ENCODE data around the gene RAB40C. TPM values are rescaled to one million over a fixed set of nuclear protein-coding genes. Genes with fewer than 3 reads are reported as not detected.

The RAB40C gene
- total RNA-seq, 1 donor from 2014 or later: 25.1 TPM

- DNase-seq (ENCODE audit: extremely low read depth, low read depth, low spot score): no peak
Measured at GRCh38 chr16:558298-559020, 31.4 kb upstream of the RAB40C start.

- DNase-seq (ENCODE audit: extremely low read depth, low read depth, low spot score): no peak
Measured at GRCh38 chr16:559021-559380, 30.9 kb upstream of the RAB40C start.

GRCh38 chr16:559411-560203 is 30.3 kb upstream of the RAB40C start:
- DNase-seq (ENCODE audit: extremely low read depth, low read depth, low spot score): no peak

DNA sequence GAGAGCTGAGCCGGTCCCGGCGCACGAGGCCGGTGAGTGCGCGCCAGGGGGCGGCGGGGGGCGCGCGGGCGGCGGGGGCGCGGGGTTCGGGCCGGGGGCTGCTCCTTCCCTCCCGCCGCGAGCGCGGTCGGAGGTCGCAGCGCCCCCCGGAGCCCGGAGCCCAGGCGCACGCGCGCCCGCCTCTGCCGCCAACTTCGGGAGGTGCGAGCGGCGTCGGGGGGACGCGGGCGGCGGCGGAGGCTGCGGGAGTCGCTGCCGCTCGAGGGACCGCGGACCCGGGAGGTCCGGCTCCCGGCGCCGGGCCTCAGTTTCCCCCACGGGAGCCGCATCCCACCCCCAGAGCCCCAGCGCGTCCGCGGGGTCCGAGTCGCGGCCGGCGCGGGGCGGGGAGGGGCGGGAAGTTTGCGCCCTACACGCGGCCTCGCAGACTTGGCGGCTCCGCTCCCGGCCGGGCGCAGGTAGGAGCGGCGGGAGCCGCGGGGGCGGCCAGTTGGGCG is 29.6 kb upstream of the RAB40C start, which contains the start of gene PRR35:
Gene PRR35, plus strand, starts transcription at position 191 of the 497 bp plus-strand sequence. CDS start 2,901 bp downstream, outside the sequence.
- no peak for DNase-seq (ENCODE audit: extremely low read depth, low read depth, low spot score)

- DNase-seq (ENCODE audit: extremely low read depth, low read depth, low spot score): no peak
Measured at GRCh38 chr16:560701-561412, 29.0 kb upstream of the RAB40C start.

- DNase-seq (ENCODE audit: extremely low read depth, low read depth, low spot score): no peak
Measured at GRCh38 chr16:561413-561794, 28.5 kb upstream of the RAB40C start.

- DNase-seq (ENCODE audit: extremely low read depth, low read depth, low spot score): no peak
Measured at GRCh38 chr16:561957-562938, 27.6 kb upstream of the RAB40C start.

DNA sequence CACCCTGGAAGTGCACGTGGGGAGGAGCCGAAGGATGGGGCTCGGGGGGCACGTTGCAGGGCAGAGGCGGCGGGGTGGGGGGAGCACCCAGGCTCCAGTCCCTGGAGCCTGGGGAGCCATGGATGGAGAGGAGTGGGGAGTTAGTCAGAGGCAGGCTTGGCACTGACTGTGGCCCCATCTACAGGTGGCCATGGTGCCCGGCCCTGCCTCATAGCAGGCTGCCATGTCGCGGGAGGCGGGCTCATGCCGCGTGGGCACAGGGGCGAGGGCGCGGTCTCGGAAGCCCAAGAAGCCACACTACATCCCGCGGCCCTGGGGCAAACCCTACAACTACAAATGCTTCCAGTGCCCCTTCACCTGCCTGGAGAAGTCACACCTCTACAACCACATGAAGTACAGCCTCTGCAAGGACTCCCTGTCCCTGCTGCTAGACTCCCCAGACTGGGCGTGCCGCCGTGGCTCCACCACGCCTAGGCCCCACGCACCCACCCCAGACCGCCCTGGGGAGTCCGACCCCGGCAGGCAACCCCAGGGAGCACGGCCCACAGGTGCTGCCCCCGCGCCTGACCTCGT is 26.7 kb upstream of the RAB40C start:
- no peak for DNase-seq (ENCODE audit: extremely low read depth, low read depth, low spot score)

GRCh38 chr16:564690-565418 is 25.0 kb upstream of the RAB40C start:
- no peak for DNase-seq (ENCODE audit: extremely low read depth, low read depth, low spot score)

DNA sequence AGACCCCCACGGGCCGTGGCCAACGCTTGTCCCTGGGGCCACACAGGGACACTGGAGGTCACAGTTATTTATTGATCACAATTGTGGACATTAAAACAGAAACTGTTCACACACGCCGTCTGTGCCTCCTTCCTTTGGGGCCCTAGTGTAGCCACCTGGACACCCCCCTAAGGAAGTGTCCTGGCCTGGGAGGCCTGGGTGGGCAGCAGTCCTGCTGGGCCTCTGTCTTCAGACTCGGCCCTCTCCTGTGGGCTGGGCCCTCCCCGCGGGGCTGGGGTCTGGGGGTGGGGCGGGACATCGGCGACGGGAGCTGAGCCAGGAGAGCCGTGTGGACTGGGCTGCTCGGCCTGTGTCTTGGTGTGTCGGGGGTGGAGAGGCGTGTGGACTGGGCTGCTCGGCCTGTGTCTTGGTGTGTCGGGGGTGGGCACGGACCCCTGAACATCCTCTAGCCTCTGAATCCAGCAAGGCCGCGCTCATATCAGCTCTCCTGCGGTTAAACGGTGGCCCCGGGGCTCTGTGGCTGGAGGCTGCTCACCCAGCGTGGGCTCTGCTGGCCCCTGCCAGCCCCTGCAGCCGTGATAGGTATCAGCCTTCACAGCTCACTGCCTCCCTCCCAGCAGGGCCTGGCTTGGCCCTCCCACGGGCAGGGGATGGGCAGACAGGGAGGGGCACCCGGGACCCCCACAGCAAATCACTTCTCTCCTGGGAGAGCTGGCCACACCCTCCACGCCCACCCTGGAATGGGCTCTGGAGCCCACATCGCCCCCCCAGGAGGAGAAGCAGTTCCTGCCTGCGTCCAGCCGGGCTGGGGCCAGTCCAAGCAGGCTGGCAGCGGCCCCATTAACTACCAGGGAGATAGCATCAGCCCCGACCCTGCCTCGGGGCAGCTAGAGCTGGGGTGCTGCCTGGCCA is 24.2 kb upstream of the RAB40C start:
- no peak for DNase-seq (ENCODE audit: extremely low read depth, low read depth, low spot score)

DNA sequence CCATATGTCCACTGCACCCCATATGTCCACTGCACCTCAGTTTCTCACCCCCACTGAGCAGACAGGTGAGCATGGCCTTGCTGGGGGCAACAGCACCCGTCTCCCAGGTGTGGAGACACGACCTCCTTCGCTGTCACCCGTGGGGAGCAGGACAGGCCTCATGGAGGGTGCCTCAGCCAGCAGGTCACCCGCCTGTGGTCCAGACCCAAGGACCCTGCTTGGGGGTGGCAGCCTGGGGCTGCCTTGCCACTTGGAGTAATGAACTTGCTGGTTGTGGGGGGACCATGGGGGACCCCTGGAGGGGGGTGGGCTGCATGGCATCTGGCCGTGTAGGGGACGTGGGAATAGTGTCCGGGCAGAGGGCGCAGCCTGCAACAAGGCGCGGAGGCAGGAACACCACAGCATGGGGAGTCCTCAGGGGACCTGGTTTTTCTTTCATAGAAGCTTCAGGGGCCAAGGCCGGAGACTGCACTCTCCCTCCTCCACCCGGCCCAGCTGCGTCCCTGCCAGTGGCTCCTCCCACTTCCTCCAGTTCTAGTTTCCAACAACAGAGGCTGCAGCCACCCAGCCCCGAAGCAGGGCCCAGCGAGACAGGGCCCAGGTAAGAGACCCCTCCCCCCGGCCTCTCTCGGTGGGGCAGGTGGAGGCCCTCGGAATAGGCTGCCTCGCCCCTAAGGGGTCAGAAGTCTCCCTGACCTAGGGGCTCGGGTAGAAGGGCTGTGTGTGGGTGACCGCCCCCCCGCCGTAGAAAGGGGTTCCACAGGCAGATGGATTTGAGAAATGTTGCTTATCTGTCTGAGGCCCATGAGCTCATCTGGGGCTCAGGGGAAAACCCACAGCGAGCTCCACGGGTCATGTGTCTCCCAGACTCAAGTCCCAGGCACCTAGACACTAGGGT is 23.1 kb upstream of the RAB40C start, which contains the start of gene NHLRC4:
Gene NHLRC4, plus strand, starts transcription at position 531 of the 898 bp plus-strand sequence. CDS start 1,043 bp downstream, outside the sequence.
- no peak for DNase-seq (ENCODE audit: extremely low read depth, low read depth, low spot score)

- no peak for DNase-seq (ENCODE audit: extremely low read depth, low read depth, low spot score)
Measured at GRCh38 chr16:567373-568256, 22.3 kb upstream of the RAB40C start.

GRCh38 chr16:568401-569258 is 21.2 kb upstream of the RAB40C start:
- no peak for DNase-seq (ENCODE audit: extremely low read depth, low read depth, low spot score)

DNA sequence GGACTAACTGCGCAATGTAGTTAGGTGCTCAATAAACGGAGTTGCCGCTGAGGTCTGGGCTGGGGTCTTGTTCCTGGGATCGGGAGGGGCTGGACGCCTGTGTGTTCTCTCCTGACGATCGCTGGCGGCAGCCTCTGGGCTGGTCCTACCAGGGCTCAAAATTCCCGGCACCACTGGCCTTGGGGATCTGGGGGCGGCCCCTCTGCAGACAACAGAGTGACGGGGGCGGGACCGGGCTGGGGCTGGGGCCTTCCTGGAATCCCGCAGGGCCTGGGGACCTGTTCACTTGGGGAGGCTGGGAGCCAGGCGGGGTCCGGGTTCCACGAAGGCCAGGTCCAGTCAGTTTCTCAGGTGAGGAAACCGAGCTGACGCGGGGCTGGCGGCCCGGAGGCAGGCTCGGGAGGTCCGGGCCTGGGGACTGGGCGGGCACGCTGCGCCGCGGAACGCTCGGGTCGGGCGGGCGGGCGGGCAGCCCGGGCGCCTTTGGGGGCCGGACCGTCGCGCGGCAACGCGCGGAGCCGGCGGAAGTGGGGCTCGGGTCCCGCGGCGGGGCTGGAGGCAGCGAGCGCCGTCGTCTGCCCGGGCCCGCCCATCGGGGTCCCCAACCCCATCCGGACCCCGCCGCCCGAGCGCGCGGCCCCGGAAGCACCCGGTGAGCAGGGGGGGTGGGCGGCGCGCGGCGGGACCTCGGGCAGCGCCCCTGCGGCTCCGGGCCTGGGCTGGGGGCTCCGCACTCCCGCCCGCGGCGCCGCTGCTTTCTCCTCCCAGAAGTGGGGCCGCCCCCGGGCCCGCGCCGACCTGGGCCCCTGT is 20.2 kb upstream of the RAB40C start, which contains the start of gene PIGQ:
Gene PIGQ, plus strand, starts transcription at position 524 of the 810 bp plus-strand sequence. CDS start 4,107 bp downstream, outside the sequence.
- DNase-seq (ENCODE audit: extremely low read depth, low read depth, low spot score): no peak

All from glomerular endothelial cell (primary cell).